ENCODE measurements around the gene RBP3. TPM values are rescaled to one million over a fixed set of nuclear protein-coding genes. Genes with fewer than 3 reads are reported as not detected.

RBP3 gene
- total and polyA plus RNA-seq, 8 donors = 0.07 to 0.14 (median 0.09) TPM; not detected in 5

- H3K4me1 ChIP-seq = peaks cover 2 to 7% of the 10 kb centered on the region in 2 donors
- H3K9me3 ChIP-seq = no peaks in the 10 kb centered on the region
- H3K27ac ChIP-seq = no peak overlapping the region
- no peaks in the 10 kb centered on the region for H3K27me3 ChIP-seq
- H3K4me3 ChIP-seq = no peak overlapping the region
- intact Hi-C loops (cut with DNase I) = no loop called here
- DNase-seq = peak in 1 of 4 donors; percentile 51
- ATAC-seq = no peak
- no peak for TF ChIP-seq CTCF (IDR thresholded peaks at IDR 0.05)
- H3K36me3 ChIP-seq = no peaks in the 10 kb centered on the region
Observed at GRCh38 chr10:47403446-47404318, 55.5 kb downstream of the RBP3 start.

- peak in 1 of 4 donors; percentile 57 for DNase-seq
- Histone ChIP-seq H3K27me3 (no peaks in the 10 kb centered on the region), H3K27ac (no peak overlapping the region), H3K4me1 (peaks cover 6 to 7% of the 10 kb centered on the region in 2 donors), H3K36me3 (no peaks in the 10 kb centered on the region), H3K9me3 (no peaks in the 10 kb centered on the region), H3K4me3 (no peak overlapping the region)
- ATAC-seq = no peak
- no peak for TF ChIP-seq CTCF (IDR thresholded peaks at IDR 0.05)
- intact Hi-C loops (cut with DNase I) = no loop called here
Observed at GRCh38 chr10:47404446-47404845, 56.3 kb downstream of the RBP3 start.

GRCh38 chr10:47404937-47405336 is 56.8 kb downstream of the RBP3 start:
- DNase-seq (no peak), ATAC-seq (no peak)
- intact Hi-C loops (cut with DNase I) = no loop called here
- peaks cover 6 to 7% of the 10 kb centered on the region in 2 donors for H3K4me1 ChIP-seq
- no peaks in the 10 kb centered on the region for H3K36me3 ChIP-seq
- no peaks in the 10 kb centered on the region for H3K9me3 ChIP-seq
- no peaks in the 10 kb centered on the region for H3K27me3 ChIP-seq
- no peak overlapping the region for H3K27ac ChIP-seq
- TF ChIP-seq CTCF (IDR thresholded peaks at IDR 0.05) = no peak
- no peak overlapping the region for H3K4me3 ChIP-seq

- H3K27ac ChIP-seq = peak overlapping the region in 1 of 2 donors; percentile 33
- peak in 1 of 4 donors; percentile 67 for DNase-seq
- peaks cover 6 to 7% of the 10 kb centered on the region in 2 donors for H3K4me1 ChIP-seq
- H3K36me3 ChIP-seq = no peaks in the 10 kb centered on the region
- no peaks in the 10 kb centered on the region for H3K27me3 ChIP-seq
- no peak overlapping the region for H3K4me3 ChIP-seq
- TF ChIP-seq CTCF (IDR thresholded peaks at IDR 0.05) = no peak
- no peak for ATAC-seq
- H3K9me3 ChIP-seq = no peaks in the 10 kb centered on the region
- intact Hi-C loops (cut with DNase I) = no loop called here
Observed at GRCh38 chr10:47405857-47406547, 57.8 kb downstream of the RBP3 start.

GRCh38 chr10:47406548-47406869 is 58.3 kb downstream of the RBP3 start:
- no peaks in the 10 kb centered on the region for H3K36me3 ChIP-seq
- intact Hi-C loops (cut with DNase I) = no loop called here
- DNase-seq (peak in 1 of 4 donors; percentile 52), ATAC-seq (no peak)
- H3K27ac ChIP-seq = peak overlapping the region in 1 of 2 donors; percentile 33
- H3K27me3 ChIP-seq = no peaks in the 10 kb centered on the region
- peaks cover 6 to 7% of the 10 kb centered on the region in 2 donors for H3K4me1 ChIP-seq
- no peak for TF ChIP-seq CTCF (IDR thresholded peaks at IDR 0.05)
- H3K9me3 ChIP-seq = no peaks in the 10 kb centered on the region
- H3K4me3 ChIP-seq = no peak overlapping the region
